Dermis blood vessel endothelial cell (primary cell): ENCODE data around the gene ANKLE1. TPM values are rescaled to one million over a fixed set of nuclear protein-coding genes. Genes with fewer than 3 reads are reported as not detected.
A peak's percentile ranks its signal among the peaks of the same experiment; 100 is the strongest.

Source experiments
- DNase-seq: peaks from one replicate; pipeline ENCODE4 v3.0.0; 2010
- total RNA-seq: library from RNA; depleted of rRNA; stranded (reverse); fragments of >200 nt; gene quantifications from 2 replicates; pipeline ENCODE4 v1.2.3, GENCODE V29; 2014

The ANKLE1 gene
- total RNA-seq, 1 donor from 2014 or later = 0.68 TPM

DNA sequence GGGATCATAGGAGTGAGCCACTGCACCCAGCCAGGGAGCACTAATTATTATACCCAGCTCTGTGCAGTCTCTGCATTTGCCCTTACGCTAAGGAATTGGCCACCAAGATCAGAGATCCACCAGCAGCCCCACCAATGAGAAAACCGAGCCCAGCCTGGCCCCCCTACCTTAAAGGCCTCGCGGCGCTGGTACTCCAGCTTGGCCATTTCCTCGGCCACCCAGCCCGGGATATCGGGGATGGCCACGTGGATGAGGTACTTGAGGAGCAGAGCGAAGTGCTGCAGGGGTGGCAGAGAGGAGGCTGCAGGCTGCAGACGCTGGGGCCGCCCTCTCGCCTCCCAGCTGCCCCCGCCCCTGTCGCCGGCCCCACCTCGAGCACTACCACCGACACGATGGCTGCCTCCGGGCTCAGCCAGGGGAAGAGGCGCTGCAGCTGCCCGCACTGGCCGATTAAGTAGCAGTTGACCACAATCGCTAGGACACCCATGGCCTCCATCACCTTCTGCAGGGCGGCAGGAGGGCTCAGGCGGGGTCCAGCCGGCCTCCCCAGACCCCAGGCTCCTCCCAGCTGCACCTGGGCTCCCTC is 45.5 kb downstream of the ANKLE1 start:
- DNase-seq = no peak

DNA sequence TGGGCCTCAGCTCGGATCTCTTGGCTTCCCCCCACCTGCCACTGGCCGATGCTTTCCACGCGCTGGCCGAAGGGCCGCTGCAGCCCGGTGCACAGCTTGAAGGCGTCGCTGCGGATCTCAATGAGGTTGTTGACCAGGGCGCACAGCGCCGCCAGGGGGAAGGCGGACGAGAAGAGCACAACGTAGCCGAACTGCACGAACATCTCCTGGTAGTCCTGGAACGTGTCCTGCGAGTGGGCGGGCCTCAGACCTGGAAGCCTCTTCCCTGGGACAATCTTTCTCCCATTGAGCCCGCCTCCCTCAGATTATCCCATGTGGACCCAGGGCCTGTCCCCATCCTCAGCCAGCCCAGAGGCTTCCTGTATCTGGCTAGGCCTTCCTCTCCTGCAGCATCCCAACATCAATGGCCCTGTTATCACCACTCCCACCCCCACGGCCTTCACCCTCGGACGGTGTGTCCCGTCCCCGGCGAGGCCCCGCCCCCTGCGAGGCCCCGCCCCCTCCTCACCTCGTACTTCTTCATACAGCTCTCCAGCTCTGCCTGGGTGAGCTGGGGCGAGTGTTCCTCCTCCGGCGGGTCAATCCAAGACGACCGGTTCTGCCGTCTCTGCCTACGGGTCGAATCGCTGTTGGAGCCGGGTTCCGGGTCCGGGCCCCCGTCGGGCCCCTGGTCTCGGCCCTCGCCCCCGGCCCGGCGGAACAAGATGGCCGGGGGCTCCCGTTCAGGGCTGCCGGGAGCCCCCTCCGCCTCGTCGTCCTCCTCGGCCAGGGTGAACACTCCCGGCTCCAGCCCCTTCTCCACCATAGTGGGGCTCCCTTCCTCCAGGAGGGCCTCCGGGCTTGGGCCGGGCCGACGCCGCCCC is 46.2 kb downstream of the ANKLE1 start:
- no peak for DNase-seq

DNA sequence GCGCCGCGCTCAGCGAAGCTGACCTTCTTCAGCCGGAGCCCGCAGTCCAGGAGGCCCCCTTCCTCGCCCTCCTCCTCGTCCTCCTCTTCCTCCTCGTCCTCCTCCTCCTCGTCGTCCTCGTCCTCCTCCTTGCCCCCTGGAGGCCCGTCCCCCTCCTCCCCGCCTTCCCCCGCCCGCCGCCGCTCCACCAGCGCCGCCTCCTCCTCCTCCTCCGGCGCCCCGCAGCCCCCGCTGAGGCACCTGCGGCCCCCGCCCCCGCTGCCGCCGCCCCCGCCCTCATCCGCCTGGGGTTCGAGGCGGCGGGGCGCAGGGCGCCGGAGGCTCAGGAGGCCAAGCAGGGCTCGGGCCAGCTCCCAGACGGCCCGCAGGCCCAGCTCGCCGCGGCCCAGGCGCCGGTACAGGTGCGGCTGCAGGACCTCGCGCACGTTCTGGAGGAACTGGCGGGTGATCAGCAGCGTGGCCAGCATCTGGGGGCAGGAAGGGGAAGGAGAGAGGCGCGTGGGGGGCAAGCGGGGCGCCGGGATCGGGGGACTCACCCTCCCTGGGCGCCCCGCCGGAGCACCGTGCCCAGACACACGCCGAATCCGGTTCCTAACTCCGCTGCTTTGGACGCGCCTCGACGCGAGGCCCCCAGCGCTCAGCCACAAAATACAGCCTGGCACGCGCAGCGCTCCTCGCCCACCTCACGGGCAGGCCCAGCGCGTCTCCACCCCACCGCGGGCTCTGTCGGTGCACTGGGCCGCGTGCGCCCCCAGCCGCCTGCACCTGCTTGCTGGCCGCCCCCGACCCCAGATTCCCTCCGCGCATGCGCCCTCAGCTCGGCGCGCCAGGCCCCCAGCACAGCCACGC is 47.0 kb downstream of the ANKLE1 start:
- no peak for DNase-seq

DNA sequence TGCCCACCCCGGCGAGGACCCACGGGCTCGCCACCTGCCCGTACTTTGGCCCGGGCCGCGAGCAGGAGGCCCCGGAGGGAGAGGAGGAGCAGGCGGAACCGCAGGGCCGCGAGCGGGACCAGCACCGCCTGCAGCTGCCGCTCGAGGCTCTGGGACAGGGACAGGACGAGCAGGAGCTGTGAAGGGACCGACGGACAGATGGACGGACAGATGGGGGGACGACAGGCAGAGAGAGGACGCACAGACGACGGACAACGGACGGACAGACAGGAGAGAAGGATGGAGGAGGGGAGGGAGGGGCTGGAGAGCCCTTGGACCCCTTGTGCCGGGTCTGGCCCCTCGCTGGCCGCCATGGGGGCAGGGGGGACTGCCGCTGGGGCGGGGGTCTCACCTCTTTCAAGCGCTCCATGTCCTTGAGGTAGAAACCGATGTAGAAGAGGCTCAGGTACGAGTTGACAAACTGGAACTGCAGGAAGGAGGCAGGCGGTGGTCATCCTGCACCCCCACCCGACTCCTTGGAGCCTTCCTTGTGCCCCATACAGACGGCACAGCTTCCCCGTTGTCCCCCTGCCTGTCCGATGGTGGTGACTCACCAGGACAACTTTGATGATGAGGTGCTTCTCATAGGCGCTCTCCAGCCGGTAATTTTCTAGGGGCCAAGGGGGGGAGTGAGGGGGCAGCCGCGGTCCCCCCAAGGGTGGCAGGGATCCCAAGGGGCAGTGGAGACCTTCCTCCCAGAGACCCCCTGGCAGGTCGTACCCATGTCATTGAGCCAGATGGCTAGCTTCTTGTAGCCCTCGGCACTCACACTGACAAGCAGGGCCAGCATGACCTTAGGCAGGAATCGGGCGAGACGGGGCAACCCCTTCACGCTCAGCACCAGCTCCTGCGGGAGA is 47.9 kb downstream of the ANKLE1 start:
- no peak for DNase-seq

DNA sequence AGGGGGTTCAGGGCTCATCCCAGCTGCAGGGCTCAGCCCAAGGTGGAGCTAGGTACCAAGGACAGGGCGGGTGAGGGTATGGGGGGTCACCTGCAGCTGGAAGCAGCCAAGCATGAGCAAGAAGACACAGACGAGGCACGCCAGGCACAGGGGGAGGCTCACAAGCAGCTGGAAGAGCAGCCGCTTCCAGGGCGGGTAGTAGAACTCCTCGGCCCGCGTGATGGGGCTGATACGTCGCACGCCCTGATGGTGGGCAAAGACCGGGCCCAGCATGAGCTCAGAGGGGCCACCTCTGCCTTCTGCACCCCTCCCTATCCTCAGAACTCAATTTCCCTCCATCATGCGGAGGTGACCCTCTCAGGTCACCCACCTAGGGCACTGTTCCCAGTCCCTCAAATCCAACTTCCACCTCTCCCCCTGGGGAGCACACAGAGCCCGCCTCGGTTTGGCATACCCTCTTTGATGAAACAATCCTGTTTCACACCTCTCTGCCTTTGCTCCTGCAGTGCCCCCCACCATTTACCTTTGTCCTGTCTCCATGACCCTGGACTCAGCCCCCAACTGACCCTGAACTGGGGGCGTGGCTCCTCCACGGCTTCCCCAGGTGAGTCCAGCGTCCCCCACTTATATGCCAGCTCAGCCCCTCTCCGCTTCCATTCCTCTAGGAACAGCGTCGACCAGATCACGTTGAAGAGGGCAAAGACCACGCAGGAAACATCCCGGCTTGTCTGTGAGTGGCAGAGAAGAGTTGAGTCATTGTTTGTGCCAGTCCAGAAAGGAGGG is 48.8 kb downstream of the ANKLE1 start:
- no peak for DNase-seq

DNA sequence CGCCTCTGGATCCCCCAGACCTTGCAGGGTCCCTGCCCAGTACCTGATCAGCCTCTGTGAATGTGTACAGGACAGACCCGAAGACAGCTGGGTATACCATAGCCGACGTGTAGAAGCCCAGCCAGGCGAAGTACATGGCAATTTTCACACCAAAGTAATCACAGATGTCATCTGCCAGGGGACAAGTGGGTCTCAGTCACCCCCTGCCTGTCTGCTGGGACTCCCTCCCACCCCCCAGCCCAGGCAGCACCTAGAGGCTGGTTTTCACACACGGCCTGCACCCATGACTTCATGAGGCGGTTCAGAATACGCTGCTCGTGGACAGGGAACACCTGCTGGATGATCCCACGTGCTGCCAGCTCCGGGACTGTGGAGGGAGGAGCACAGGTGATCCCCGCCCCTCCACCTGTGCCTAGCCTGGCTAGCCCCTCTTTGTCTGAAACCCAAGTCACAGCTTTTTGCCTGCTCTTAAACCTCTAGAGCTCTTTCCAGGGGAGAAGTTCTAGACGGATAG is 49.4 kb downstream of the ANKLE1 start:
- DNase-seq = no peak

DNA sequence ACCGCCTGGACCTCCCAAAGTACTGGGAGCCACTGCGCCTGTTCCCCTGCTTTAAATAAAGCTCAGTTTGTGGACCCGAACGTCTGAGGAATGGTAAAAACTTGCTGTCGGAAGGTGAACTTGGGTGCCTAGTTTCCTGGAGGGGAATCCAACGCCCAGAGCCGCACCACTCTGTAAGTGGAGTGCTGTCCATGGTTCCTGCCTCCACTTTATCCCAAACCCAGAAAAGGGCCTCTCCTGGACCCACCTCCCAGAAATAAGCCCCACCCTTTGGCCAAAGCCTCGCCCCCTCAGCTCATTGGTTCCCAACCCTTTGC is 50.6 kb downstream of the ANKLE1 start:
- no peak for DNase-seq

DNA sequence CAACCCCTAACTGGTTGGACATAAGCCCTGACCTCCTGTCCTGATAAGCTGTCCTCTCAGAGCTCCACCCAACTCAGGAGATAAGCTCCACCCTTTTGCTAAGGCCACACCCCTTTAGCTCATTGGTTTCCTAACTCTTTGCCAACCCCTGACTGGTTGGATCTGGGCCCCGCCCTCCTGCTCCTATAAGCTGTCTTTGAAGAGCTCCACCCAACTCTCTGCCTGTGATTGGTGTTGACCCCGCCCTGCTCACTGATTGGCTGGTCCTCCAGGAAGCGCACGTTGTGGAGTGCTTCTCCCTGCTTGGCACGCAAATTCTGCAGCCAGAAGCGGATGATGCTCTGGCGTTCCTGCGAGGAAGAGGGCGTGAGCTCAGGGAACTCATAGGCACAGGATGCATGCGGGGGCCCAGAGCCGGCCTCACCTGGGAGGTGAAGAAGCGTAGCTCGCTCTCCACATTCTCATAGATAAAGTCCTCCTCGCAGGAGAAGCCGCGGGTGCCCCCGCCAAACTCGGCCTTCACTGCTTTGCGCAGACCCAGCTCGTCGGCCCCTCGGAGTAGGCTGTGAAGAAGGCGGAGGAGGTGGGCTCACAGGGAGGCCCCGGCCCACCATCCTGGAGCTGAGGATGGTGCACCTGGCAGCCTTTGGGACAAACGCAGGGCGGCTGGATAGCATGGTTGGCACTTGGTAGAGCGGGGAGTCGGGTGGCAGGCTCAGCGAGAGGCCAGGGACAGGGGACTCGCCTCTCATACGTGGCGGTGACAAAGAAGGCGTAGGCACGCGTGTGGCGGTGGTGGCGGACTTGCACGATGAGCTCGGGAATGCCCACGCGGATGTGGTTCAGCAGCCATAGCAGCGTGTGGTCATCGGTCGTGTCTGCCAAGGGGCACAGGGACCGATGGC is 51.2 kb downstream of the ANKLE1 start:
- peak; percentile 50 for DNase-seq

DNA sequence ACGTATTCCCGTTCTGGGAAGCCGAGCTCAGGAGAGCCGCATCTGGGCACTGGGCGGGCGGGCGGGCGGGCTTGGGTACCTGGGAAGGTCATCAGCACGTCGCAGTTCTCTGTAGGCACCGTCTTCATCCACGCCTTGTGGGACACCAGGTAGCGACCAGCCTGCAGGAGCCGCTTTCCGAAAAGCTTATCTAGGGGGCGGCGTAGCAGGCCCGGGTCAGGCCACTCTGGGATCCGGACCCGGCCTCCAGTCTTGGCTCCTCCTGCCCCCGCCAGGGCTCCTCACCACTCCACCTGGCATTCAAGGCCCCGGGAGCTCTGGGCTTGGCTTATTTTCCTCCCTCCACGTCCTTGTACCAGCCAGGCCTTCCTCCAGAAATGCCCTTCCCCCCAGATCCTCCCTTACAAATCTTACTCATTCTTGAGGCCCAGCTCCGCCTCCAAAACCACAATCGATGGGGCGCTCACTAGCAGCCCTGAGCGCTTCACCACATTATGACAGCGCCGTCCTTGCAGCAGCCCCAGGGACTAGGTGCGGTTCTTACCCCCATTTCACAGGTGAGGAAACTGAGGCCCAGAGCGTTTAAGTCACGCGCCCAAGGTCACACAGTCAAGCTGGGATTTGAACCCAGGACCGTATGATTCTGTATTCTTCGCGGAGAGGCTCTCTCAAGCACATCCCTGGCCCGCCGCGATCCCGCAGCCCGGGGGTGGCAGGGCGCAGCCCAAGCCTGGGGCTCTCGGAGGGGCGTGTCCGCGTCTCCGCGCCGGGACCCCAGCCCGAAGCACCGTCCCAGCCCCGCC is 52.1 kb downstream of the ANKLE1 start:
- DNase-seq = no peak

DNA sequence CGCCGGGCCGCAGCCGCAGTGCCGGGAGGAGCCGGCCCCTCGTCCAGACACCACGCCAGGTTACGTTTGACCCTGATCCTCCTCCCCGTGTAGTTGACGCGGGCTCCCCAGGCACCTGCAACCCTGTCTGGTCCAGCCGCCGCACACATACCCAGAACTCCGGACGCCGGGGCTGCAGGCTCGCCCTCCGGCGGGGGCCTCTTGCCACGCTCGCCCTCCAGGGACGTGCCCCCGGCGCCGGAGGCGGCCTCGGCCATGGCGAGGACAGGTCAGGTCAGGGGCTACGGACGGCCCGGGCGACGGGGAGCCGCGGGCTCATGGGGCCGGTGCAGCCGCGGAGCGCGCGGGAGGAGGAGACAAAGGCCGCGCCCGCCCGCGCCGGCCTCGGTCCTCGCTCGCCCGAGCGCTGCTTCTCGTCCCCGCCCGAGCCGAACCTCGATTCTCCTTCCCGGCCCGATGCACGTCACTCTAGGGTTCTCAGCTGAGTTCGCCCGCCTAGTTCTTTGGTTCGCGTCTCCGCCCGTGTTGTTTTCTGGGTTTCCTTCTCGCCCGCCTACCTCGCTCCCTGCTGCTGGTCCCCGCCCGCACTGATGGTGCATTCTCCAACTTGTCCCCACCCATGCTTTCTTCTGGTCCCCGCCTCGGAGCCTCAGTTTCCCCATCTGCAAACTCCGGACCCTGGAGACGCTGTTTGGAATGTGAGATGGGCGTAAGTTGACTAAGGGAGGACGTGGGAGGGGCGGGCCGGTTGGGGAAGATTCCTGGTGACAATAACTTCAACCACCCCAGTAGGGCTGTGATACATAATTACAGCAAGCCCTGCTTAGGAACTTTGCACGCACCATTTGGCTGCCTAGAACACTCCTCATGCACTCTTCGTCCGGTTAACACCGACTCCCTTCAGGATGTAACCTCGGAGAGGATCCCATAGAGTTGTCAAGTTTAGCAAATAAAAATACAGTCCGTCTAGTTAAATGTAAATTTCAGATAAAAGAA is 53.0 kb downstream of the ANKLE1 start, which contains the start of gene ANO8:
Gene ANO8, minus strand, starts transcription at position 442 of the 996 bp plus-strand sequence. Its CDS starts 185 bp downstream, at position 257.
- peak; percentile 99 for DNase-seq

DNA sequence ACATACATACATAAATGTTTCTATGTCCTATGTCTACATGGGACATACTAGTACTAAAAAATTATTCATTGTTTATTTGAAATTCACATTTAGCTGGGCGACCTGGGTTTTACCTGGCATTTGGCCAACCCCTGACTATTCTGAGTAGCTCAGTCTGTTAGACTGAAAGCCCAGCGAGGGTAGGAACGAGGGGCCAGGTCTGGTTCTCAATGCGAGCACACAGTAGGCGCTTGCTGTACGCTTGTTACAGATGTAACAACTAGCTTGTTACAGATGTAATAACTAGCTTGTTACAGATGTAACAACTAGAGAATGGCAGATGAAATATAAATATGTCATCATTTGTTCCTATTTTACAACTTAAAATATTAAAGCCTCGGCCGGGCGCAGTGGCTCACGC is 53.9 kb downstream of the ANKLE1 start:
- DNase-seq = no peak

Other genes starting within 250 kb of the ANKLE1 start
- 4.1 and 4.6 TPM in 2 replicates for gene HAUS8, start 206.4 kb upstream of the ANKLE1 start, total RNA-seq
- gene MYO9B, start 206.1 kb upstream of the ANKLE1 start, total RNA-seq = 53.6 and 62.1 TPM in 2 replicates
- gene USE1, start 66.5 kb upstream of the ANKLE1 start, total RNA-seq = 18.7 and 24.8 TPM in 2 replicates
- 3.8 and 4.4 TPM in 2 replicates for gene OCEL1, start 55.7 kb upstream of the ANKLE1 start, total RNA-seq
- gene NR2F6, start 36.0 kb upstream of the ANKLE1 start, total RNA-seq = 63.1 and 82.0 TPM in 2 replicates
- 48.6 and 75.9 TPM in 2 replicates for gene USHBP1, start 17.2 kb upstream of the ANKLE1 start, total RNA-seq
- gene BABAM1, start 14.5 kb upstream of the ANKLE1 start, total RNA-seq = 98.2 and 137 TPM in 2 replicates
- gene ABHD8, start 21.5 kb downstream of the ANKLE1 start, total RNA-seq = 9.5 and 11.7 TPM in 2 replicates
- gene MRPL34, start 24.0 kb downstream of the ANKLE1 start, total RNA-seq = 40.1 and 52.4 TPM in 2 replicates
- gene DDA1, start 27.7 kb downstream of the ANKLE1 start, total RNA-seq = 20.9 and 39.3 TPM in 2 replicates
- 5.0 and 6.8 TPM in 2 replicates for gene ANO8, start 53.0 kb downstream of the ANKLE1 start, total RNA-seq
- gene GTPBP3, start 55.7 kb downstream of the ANKLE1 start, total RNA-seq = 12.3 and 14.1 TPM in 2 replicates
- gene PLVAP, start 95.4 kb downstream of the ANKLE1 start, total RNA-seq = 15.2 and 73.9 TPM in 2 replicates
- gene CCDC194, start 112.3 kb downstream of the ANKLE1 start, total RNA-seq = 0.17 TPM in 1 of 2 replicates, not detected in the other
- gene BST2, start 123.7 kb downstream of the ANKLE1 start, total RNA-seq = 1.8 and 6.5 TPM in 2 replicates
- gene MVB12A, start 138.1 kb downstream of the ANKLE1 start, total RNA-seq = 47.4 and 60.9 TPM in 2 replicates
- not detected in 2 replicates for gene TMEM221, start 166.8 kb downstream of the ANKLE1 start, total RNA-seq
- gene NXNL1, start 179.0 kb downstream of the ANKLE1 start, total RNA-seq = not detected in 2 replicates
- 31.7 and 35.5 TPM in 2 replicates for gene SLC27A1, start 188.6 kb downstream of the ANKLE1 start, total RNA-seq
- gene PGLS, start 229.7 kb downstream of the ANKLE1 start, total RNA-seq = 65.7 and 74.7 TPM in 2 replicates